Measurements from ENCODE around the gene TRA2A. TPM values are rescaled to one million over a fixed set of nuclear protein-coding genes. Genes with fewer than 3 reads are reported as not detected.

TRA2A gene
- total RNA-seq, 2 donors from 2014 or later: 104 to 114 TPM

DNA sequence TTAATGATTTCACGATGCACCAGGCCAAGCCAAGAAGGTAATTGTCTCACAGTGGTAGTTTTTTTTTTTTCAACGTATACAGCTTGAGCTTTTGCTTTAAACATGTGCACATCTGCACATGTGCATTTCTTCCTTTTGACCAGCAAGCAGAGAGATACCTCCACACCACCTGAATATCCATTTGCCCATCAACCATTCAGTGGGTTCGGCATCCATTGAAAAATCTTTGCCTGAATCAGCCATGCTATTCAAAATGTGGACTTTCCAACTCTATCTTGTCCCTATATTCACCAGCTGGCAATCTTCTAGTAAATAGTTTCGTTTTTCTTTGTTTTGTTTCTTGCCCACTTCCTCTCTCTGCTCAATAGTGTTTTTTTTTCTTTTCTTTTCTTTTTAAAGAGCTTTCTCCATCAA is 7.7 kb upstream of the TRA2A start:
- no peak overlapping the region for H3K27ac Mint-ChIP-seq
- H3K27me3 Mint-ChIP-seq (ENCODE audit: insufficient read depth): no peaks in the 10 kb centered on the region
- peaks cover 7% of the 10 kb centered on the region for H3K9me3 Mint-ChIP-seq
- no peak for DNase-seq
- WGBS, 2 experiments (ENCODE audit: insufficient coverage in 1 of 2, insufficient read length in 1 of 2): 77 to 100% methylated on average over 1 to 4 of the region's 4 CpGs
- TF ChIP-seq, protein P1, sequence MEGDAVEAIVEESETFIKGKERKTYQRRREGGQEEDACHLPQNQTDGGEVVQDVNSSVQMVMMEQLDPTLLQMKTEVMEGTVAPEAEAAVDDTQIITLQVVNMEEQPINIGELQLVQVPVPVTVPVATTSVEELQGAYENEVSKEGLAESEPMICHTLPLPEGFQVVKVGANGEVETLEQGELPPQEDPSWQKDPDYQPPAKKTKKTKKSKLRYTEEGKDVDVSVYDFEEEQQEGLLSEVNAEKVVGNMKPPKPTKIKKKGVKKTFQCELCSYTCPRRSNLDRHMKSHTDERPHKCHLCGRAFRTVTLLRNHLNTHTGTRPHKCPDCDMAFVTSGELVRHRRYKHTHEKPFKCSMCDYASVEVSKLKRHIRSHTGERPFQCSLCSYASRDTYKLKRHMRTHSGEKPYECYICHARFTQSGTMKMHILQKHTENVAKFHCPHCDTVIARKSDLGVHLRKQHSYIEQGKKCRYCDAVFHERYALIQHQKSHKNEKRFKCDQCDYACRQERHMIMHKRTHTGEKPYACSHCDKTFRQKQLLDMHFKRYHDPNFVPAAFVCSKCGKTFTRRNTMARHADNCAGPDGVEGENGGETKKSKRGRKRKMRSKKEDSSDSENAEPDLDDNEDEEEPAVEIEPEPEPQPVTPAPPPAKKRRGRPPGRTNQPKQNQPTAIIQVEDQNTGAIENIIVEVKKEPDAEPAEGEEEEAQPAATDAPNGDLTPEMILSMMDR (conservative IDR thresholded peaks at IDR 0.05): no peak
- H3K4me1 Mint-ChIP-seq: peaks cover 1% of the 10 kb centered on the region
- no peak overlapping the region for H3K4me3 ChIP-seq (ENCODE audit: low read length)
- H3K4me3 Mint-ChIP-seq: no peak overlapping the region
- no peak overlapping the region for H3K9ac ChIP-seq (ENCODE audit: extremely low read depth, low read length, poor library complexity, severe bottlenecking)
- H3K9me3 ChIP-seq (ENCODE audit: control insufficient read depth, low read length): peaks cover 12% of the 10 kb centered on the region
- H3K27me3 ChIP-seq (ENCODE audit: control insufficient read depth, insufficient read depth, low read length, poor library complexity, severe bottlenecking): no peaks in the 10 kb centered on the region
- no peaks in the 10 kb centered on the region for H3K36me3 ChIP-seq (ENCODE audit: control insufficient read depth, insufficient read depth, low read length)
- no peaks in the 10 kb centered on the region for H3K4me1 ChIP-seq (ENCODE audit: control insufficient read depth, insufficient read depth, low read length)
- H3K36me3 Mint-ChIP-seq (ENCODE audit: low read depth): no peaks in the 10 kb centered on the region
- no peak overlapping the region for H3K27ac ChIP-seq (ENCODE audit: low read depth, low read length)

DNA sequence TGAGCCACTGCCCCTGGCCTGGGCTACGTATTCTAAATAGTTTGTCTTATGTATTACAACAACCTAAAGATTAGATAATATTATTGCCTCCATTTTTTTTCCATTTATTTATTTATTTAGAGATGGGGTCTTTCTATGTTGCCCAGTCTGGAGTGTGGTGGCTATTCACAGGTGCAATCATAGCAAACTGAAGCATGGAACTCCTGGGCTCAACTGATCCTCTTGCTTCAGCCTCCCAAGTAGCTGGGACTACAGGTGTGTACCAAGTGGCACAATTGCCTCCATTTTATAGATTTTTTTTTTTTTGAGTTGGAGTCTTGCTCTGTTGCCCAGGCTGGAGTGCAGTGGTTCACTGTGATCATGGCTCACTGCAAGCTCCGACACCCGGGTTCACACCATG is 6.5 kb upstream of the TRA2A start:
- Mint-ChIP-seq H3K27ac (no peak overlapping the region), H3K27me3 (ENCODE audit: insufficient read depth) (no peaks in the 10 kb centered on the region), H3K4me3 (no peak overlapping the region), H3K9me3 (peaks cover 7% of the 10 kb centered on the region), H3K4me1 (no peaks in the 10 kb centered on the region), H3K36me3 (ENCODE audit: low read depth) (no peaks in the 10 kb centered on the region)
- TF ChIP-seq, protein P1 (conservative IDR thresholded peaks at IDR 0.05): no peak
- no peak overlapping the region for H3K9ac ChIP-seq (ENCODE audit: extremely low read depth, low read length, poor library complexity, severe bottlenecking)
- H3K36me3 ChIP-seq (ENCODE audit: control insufficient read depth, insufficient read depth, low read length): no peaks in the 10 kb centered on the region
- H3K4me3 ChIP-seq (ENCODE audit: low read length): no peak overlapping the region
- H3K4me1 ChIP-seq (ENCODE audit: control insufficient read depth, insufficient read depth, low read length): no peaks in the 10 kb centered on the region
- DNase-seq: no peak
- H3K27me3 ChIP-seq (ENCODE audit: control insufficient read depth, insufficient read depth, low read length, poor library complexity, severe bottlenecking): no peaks in the 10 kb centered on the region
- H3K27ac ChIP-seq (ENCODE audit: low read depth, low read length): no peak overlapping the region
- peaks cover 11% of the 10 kb centered on the region for H3K9me3 ChIP-seq (ENCODE audit: control insufficient read depth, low read length)
- WGBS, 2 experiments (ENCODE audit: insufficient coverage in 1 of 2, insufficient read length in 1 of 2): 83 to 91% methylated on average over 2 of the region's 3 CpGs

DNA sequence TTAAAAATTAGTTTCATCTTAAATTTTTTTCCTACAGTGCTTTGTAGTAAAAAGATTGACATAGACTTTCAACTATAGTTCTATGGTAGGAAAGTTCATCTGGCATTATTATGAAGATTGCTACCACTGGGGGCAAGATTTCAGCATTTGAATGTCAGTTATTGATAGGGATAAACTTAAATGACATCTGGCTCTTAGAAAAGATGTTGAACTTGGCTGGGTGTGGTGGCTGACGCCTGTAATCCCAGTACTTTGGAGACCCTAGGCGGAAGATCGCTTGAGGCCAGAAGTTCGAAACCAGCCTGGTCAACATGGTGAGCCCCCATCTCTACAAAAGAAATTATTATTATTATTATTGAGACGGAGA is 1.4 kb upstream of the TRA2A start:
- no peak overlapping the region for H3K27ac ChIP-seq (ENCODE audit: low read depth, low read length)
- no peaks in the 10 kb centered on the region for H3K27me3 ChIP-seq (ENCODE audit: control insufficient read depth, insufficient read depth, low read length, poor library complexity, severe bottlenecking)
- no peak for DNase-seq
- Mint-ChIP-seq H3K27me3 (ENCODE audit: insufficient read depth) (no peaks in the 10 kb centered on the region), H3K36me3 (ENCODE audit: low read depth) (peaks cover 18% of the 10 kb centered on the region), H3K4me1 (peaks cover 19% of the 10 kb centered on the region), H3K4me3 (peak overlapping the region; percentile 7), H3K27ac (no peak overlapping the region), H3K9me3 (no peaks in the 10 kb centered on the region)
- no peaks in the 10 kb centered on the region for H3K9me3 ChIP-seq (ENCODE audit: control insufficient read depth, low read length)
- no peaks in the 10 kb centered on the region for H3K4me1 ChIP-seq (ENCODE audit: control insufficient read depth, insufficient read depth, low read length)
- H3K4me3 ChIP-seq (ENCODE audit: low read length): no peak overlapping the region
- WGBS, 2 experiments (ENCODE audit: insufficient coverage in 1 of 2, insufficient read length in 1 of 2): 88 to 100% methylated on average over 3 to 5 of the region's 5 CpGs
- no peak overlapping the region for H3K9ac ChIP-seq (ENCODE audit: extremely low read depth, low read length, poor library complexity, severe bottlenecking)
- TF ChIP-seq, protein P1 (conservative IDR thresholded peaks at IDR 0.05): peak; percentile 18
- no peaks in the 10 kb centered on the region for H3K36me3 ChIP-seq (ENCODE audit: control insufficient read depth, insufficient read depth, low read length)

Measured in endodermal cell (in vitro differentiated cells).